Colonic mucosa (tissue), 4 donors: ENCODE data around the gene NCAPD3. TPM values are rescaled to one million over a fixed set of nuclear protein-coding genes. Genes with fewer than 3 reads are reported as not detected.

ENCODE experiments used
- DNase-seq: peaks from one replicate; pipeline ENCODE4 v3.0.0-alpha.2; 2020
- H3K27ac ChIP-seq: fragments of 200-600 bp; one replicate; pipeline ENCODE4 v1.8.0; 2021
- H3K27me3 ChIP-seq: fragments of 200-600 bp; one replicate; pipeline ENCODE4 v1.8.0; 2021
- H3K36me3 ChIP-seq: fragments of 200-600 bp; one replicate; pipeline ENCODE4 v1.8.0; 2021
- H3K4me1 ChIP-seq: fragments of 200-600 bp; one replicate; pipeline ENCODE4 v1.8.0; 2021; ENCODE audit warnings: mild to moderate bottlenecking
- H3K4me3 ChIP-seq: fragments of 200-600 bp; one replicate; pipeline ENCODE4 v1.8.0; 2021
- H3K9ac ChIP-seq, 2 donors: one replicate each; pipeline ENCODE4 v1.7.0; 2013; ENCODE audit warnings: control low read depth in 2 of 2, low read depth in 2 of 2, low read length in 2 of 2
- H3K9me3 ChIP-seq: fragments of 200-600 bp; one replicate; pipeline ENCODE4 v1.8.0; 2021
- intact Hi-C: fragments of 100-400 bp; cut with DNase I; formaldehyde crosslinking; loops from one replicate; pipeline ENCODE4 v1.14.1; 2022
- total RNA-seq, 2 donors: library from RNA; stranded (reverse); fragmentation: NEBNext Ultra II Directional in 1 of 2; extraction: Animal tissue kit (Norgen Biotek cat#: 25700) in 1 of 2; gene quantifications; one replicate each; pipeline ENCODE4 v1.2.1, GENCODE V29; 2021
- TF ChIP-seq, protein P1 (sequence below): fragments of 200-600 bp; IDR thresholded peaks from one replicate; pipeline ENCODE4 v1.8.0; 2022; ENCODE audit warnings: antibody characterized with exemption, mild to moderate bottlenecking
- donor health status: healthy.
- donor health status: DM: no; HTN: no; CAD: no.
- donor health status: DM: no; HTN: no; CAD: no.

The NCAPD3 gene
- total RNA-seq, 2 donors from 2014 or later: 12.9 to 45.0 TPM

DNA sequence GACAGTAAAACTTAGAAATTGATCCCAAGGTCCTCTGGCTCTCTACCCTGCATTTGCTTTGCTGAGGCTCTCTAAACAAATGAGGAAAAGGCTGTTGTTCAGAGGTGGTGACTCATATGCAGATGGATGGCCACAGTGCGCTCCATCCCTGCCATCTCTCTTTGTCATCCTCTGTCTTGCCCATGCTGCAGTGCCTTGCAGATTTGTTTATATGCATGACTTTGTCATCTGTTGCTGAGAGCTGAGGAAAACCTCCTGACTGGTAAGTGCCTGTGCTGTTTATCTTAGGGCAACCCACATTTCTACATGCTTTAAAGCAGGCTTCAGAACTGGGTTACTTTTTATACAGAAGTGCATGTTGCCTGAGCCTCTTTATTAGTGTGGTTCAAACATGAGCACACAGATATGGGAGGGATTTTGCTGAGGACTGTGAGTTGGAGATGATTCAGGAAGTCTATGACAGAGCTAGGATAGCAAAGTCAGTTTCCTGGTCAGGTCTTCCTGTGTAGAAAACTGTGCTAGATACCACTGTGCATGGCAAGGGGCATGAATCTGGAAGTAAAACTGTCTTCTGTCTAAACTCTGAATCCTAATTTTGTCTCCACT, 97.4 kb downstream of the NCAPD3 start:
- no peak overlapping the region for H3K4me3 ChIP-seq
- H3K36me3 ChIP-seq: no peaks in the 10 kb centered on the region
- no peaks in the 10 kb centered on the region for H3K9me3 ChIP-seq
- intact Hi-C loops: no loop called here
- no peak overlapping the region for H3K27ac ChIP-seq
- peaks cover 23% of the 10 kb centered on the region for H3K27me3 ChIP-seq
- peaks cover 4% of the 10 kb centered on the region for H3K4me1 ChIP-seq
- H3K9ac ChIP-seq: no peak overlapping the region
- TF ChIP-seq, protein P1, sequence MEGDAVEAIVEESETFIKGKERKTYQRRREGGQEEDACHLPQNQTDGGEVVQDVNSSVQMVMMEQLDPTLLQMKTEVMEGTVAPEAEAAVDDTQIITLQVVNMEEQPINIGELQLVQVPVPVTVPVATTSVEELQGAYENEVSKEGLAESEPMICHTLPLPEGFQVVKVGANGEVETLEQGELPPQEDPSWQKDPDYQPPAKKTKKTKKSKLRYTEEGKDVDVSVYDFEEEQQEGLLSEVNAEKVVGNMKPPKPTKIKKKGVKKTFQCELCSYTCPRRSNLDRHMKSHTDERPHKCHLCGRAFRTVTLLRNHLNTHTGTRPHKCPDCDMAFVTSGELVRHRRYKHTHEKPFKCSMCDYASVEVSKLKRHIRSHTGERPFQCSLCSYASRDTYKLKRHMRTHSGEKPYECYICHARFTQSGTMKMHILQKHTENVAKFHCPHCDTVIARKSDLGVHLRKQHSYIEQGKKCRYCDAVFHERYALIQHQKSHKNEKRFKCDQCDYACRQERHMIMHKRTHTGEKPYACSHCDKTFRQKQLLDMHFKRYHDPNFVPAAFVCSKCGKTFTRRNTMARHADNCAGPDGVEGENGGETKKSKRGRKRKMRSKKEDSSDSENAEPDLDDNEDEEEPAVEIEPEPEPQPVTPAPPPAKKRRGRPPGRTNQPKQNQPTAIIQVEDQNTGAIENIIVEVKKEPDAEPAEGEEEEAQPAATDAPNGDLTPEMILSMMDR: no peak
- DNase-seq: no peak

DNA sequence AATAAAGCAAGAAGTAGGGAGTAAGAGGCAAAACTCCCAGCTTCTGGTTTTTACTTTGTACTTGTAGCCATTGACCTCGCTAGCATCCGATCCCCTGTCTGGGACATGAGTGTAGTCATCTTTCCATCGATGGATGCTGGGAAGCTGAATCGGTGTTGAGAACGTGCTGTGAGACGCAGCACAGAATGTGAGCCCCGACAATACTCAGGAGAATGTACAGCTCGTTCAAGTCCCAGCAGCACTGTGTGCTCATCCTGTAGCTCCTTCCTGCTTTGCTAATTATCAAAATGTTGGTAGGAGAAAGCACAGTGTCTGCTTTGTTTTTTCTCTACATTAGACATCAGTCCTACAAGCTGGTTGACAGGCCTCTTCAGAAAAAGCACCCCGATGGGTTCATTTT, 98.3 kb downstream of the NCAPD3 start:
- H3K4me3 ChIP-seq: no peak overlapping the region
- H3K27me3 ChIP-seq: peaks cover 23% of the 10 kb centered on the region
- H3K27ac ChIP-seq: no peak overlapping the region
- H3K9me3 ChIP-seq: no peaks in the 10 kb centered on the region
- intact Hi-C loops: no loop called here
- H3K36me3 ChIP-seq: no peaks in the 10 kb centered on the region
- DNase-seq: no peak
- no peak overlapping the region for H3K9ac ChIP-seq
- TF ChIP-seq, protein P1: no peak
- peaks cover 4% of the 10 kb centered on the region for H3K4me1 ChIP-seq

DNA sequence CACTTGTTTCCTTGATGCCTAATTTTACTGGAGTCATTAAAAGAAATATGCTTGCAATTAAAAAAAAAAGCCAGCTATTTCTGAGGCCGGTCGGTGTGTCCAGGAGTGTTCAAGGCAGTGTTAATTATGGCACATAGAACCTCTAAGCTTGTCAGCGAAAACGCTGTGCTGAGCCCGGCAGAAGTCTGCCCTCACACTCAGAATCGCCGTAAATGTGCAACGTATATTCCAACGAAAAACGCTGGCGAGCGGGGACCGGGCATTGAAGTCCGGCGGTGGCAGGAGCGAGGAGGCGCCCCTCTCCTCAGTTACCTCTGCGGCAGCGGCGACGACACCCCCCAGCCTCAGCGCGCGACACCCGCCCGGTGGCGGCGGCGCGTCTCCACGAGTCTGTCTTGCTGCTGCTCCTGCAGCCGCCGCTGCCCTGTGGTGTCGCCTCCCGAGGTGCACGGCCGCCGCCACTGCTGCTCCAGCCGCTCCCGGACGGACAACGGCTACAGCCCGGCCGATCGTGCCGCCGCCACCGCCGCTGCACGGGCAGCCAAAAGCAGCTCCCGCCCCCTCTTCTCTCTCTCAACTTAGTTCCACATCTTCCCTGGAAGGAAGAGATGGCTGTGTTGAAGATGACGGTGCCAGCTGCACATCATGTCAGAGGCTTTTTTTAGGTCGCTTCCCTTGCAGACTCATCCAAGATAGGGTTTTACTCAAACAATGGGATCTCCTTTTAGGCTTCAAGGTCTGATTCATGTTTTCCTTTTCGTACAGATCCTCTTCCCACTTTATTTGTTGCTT, 98.9 kb downstream of the NCAPD3 start:
- Histone ChIP-seq H3K27me3 (peaks cover 23% of the 10 kb centered on the region), H3K27ac (no peak overlapping the region), H3K9ac (peak overlapping the region in 1 of 2 donors; percentile 17), H3K4me3 (peak overlapping the region; percentile 10), H3K4me1 (peaks cover 4% of the 10 kb centered on the region), H3K36me3 (no peaks in the 10 kb centered on the region), H3K9me3 (no peaks in the 10 kb centered on the region)
- TF ChIP-seq, protein P1: no peak
- no peak for DNase-seq
- intact Hi-C loops: no loop called here

DNA sequence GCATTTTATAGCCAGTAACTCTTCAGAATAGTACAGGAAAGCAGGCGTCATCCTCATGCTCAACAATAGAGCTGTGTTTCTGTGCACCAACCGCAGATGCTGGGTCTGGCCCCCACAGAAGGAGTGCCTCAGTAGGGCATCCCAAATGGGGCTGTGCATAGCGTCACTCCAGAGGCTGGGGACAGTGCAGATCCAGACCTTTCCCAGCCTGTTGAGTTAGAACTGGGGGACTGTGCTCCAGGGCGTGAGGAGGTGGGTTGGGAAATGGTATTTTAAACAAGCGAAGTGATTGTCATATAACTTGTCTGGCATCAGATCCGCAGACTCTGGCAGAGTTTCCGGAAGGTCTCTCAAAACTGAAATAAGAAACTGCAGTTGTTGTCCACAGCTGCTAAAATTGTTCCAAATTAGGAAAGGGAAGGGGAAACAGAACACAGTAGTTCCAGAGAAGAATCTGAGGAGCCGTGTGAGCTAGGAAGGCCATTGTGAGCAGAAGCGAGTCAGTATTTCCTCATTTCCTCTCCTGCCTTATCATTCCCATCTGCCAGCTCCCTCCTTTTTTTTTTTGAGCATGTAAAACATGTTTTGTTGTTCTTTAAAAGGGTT, 102.7 kb downstream of the NCAPD3 start:
- TF ChIP-seq, protein P1: no peak
- Histone ChIP-seq H3K27me3 (peaks cover 22% of the 10 kb centered on the region), H3K27ac (peak overlapping the region; percentile 61), H3K4me3 (no peak overlapping the region), H3K36me3 (no peaks in the 10 kb centered on the region), H3K4me1 (no peaks in the 10 kb centered on the region), H3K9me3 (no peaks in the 10 kb centered on the region), H3K9ac (no peak overlapping the region)
- DNase-seq: no peak
- intact Hi-C loops: no loop called here

DNA sequence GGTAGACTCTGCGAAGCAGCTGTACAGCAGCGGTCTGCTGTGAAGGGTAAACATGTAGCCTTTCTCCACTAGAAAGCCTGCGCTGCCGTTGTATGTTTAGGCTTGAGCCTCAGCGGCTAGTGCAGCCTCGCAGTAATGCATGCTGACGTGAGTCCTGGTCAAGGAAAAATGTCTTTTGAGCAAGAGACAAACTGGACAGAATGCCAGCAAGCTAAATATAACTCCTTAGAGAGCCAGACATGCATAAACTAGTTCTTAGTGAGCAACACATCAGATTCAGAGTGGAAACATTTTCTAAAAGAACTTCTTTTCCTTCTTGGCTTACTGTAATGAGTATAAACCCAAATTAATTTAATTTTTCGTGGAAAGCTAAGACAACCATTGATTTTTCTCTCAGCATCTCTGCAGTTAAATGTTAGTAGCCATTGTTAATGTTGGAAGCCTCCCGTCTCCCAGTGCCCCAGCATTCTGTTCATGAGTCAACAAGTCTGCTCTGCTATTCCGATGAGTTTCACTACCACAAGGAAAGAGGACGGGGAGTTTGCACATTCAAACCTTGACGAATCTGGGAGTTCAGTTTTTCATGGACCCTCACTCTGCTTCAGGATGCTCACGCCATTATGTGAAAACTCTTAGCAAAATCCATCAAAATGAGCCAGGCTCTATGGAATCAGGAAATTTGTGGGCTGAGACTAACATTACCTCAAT, 103.5 kb downstream of the NCAPD3 start:
- H3K27ac ChIP-seq: peak overlapping the region; percentile 61
- H3K9me3 ChIP-seq: no peaks in the 10 kb centered on the region
- peak; percentile 23 for DNase-seq
- H3K4me3 ChIP-seq: no peak overlapping the region
- H3K27me3 ChIP-seq: peaks cover 15% of the 10 kb centered on the region
- intact Hi-C loops: no loop called here
- TF ChIP-seq, protein P1: no peak
- H3K36me3 ChIP-seq: no peaks in the 10 kb centered on the region
- H3K9ac ChIP-seq: no peak overlapping the region
- H3K4me1 ChIP-seq: no peaks in the 10 kb centered on the region
